Measurements from ENCODE around the gene ZC3H4. TPM values are rescaled to one million over a fixed set of nuclear protein-coding genes. Genes with fewer than 3 reads are reported as not detected.
A peak's percentile ranks its signal among the peaks of the same experiment; 100 is the strongest.

ZC3H4 gene
- total and polyA plus RNA-seq, 9 of the 15 experiments (the other 6 are each of a cell fraction or from before 2014, with no cell fraction given) = 2.2 to 75.6 (median 18.3) TPM

- no peak for TF ChIP-seq USF1 (CRISPR knock-in tag; IDR thresholded peaks at IDR 0.05)
- TF ChIP-seq KHSRP (IDR thresholded peaks at IDR 0.05) = no peak
- peak; percentile 17 to 33; a peak in 2 of 4 replicates for TF ChIP-seq NRF1 (conservative IDR thresholded peaks at IDR 0.05 in 1 of 2, IDR thresholded peaks at IDR 0.05 in 1 of 2)
- TF ChIP-seq SMARCC2 (IDR thresholded peaks at IDR 0.05; ENCODE audit: low read depth) = no peak
- no peak for TF ChIP-seq TRIM28 (IDR thresholded peaks at IDR 0.05)
- no peak for TF ChIP-seq ZNF24 (IDR thresholded peaks at IDR 0.05)
- TF ChIP-seq ZNF121 (CRISPR knock-in tag; conservative IDR thresholded peaks at IDR 0.05) = no peak
- no peak for TF ChIP-seq ZNF224 (CRISPR knock-in tag; IDR thresholded peaks at IDR 0.05)
- TF ChIP-seq XRCC3 (IDR thresholded peaks at IDR 0.05) = no peak
- no peak for TF ChIP-seq KAT2B (IDR thresholded peaks at IDR 0.05; ENCODE audit: low read depth, low read length)
- no peak for TF ChIP-seq TCF7 (IDR thresholded peaks at IDR 0.05; ENCODE audit: borderline replicate concordance)
- no peak for TF ChIP-seq STAG1 (CRISPR knock-in tag; IDR thresholded peaks at IDR 0.05; ENCODE audit: borderline replicate concordance)
- TF ChIP-seq MYC (IDR thresholded peaks at IDR 0.05; ENCODE audit: low read depth, low read length) = peak; percentile 39; the same call in 1 of the 2 replicates
- TF ChIP-seq MYC (CRISPR knock-in tag; IDR thresholded peaks at IDR 0.05; ENCODE audit: borderline replicate concordance, low read depth) = 0 out of 2 replicates have a peak, but pooled peaks have one; percentile 14
- no peak for TF ChIP-seq MYBL2 (IDR thresholded peaks at IDR 0.05; ENCODE audit: low read depth)
- no peak for TF ChIP-seq MYBL2 (CRISPR knock-in tag; IDR thresholded peaks at IDR 0.05; ENCODE audit: borderline replicate concordance)
- TF ChIP-seq TCFL5 (CRISPR knock-in tag; conservative IDR thresholded peaks at IDR 0.05) = no peak
- no peak for TF ChIP-seq ZNF830 (CRISPR knock-in tag; IDR thresholded peaks at IDR 0.05)
- TF ChIP-seq SETDB1 (IDR thresholded peaks at IDR 0.05; ENCODE audit: low read length) = no peak
- no peak for TF ChIP-seq MCM5 (IDR thresholded peaks at IDR 0.05; ENCODE audit: low read depth)
- 0 out of 2 replicates have a peak, but pooled peaks have one; percentile 51 for TF ChIP-seq E2F4 (CRISPR knock-in tag; IDR thresholded peaks at IDR 0.05; ENCODE audit: low read depth)
- TF ChIP-seq ZNF764 (CRISPR knock-in tag; IDR thresholded peaks at IDR 0.05; ENCODE audit: low read depth) = no peak
- no peak for TF ChIP-seq PBX2 (CRISPR knock-in tag; IDR thresholded peaks at IDR 0.05; ENCODE audit: low read depth)
- no peak for TF ChIP-seq PBX2 (tag; conservative IDR thresholded peaks at IDR 0.05; ENCODE audit: low read depth)
- TF ChIP-seq MTF1 (CRISPR knock-in tag; IDR thresholded peaks at IDR 0.05; ENCODE audit: borderline replicate concordance) = no peak
- no peak for TF ChIP-seq ZNF232 (CRISPR knock-in tag; IDR thresholded peaks at IDR 0.05)
Observed at GRCh38 chr19:47047763-47048405, 65.7 kb downstream of the ZC3H4 start (continued).
